A204.1 (cell line): ENCODE results near the gene WDR7.
A peak's percentile ranks its signal among the peaks of the same experiment; 100 is the strongest.

Source experiments
- FAIRE-seq: peaks from 2 replicates; lab custom pipeline; 2012; peaks lifted over from hg19 to GRCh38; lab: Jason Lieb, UNC

The WDR7 gene

GRCh38 chr18:56891116-56891515 lies 240.0 kb downstream of the WDR7 start:
- no peak for FAIRE-seq

GRCh38 chr18:56891870-56892269 lies 240.7 kb downstream of the WDR7 start:
- FAIRE-seq = no peak

- FAIRE-seq = no peak
Observed at GRCh38 chr18:56897122-56897521, 246.0 kb downstream of the WDR7 start.

DNA sequence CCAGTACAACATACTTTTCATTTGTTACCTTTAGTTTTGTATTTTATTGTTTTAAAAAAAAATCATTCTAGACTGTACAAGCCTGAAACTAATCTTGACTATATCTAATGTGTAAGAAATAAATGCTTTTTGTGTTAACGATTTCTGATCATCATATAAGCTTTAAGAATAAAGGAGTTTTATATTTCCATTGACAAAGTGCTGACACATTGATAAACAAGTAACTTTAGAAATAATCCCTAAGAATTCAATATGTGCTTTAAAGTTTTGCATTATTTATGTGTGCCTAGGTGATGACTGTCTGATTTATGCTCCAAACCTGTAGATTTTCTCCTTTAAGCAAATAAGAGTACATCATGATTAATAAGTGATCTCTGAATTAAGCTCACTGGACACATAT lies 248.5 kb downstream of the WDR7 start:
- no peak for FAIRE-seq

- FAIRE-seq = no peak
Observed at GRCh38 chr18:56900195-56901094, 249.3 kb downstream of the WDR7 start.

GRCh38 chr18:56901919-56902318 lies 250.8 kb downstream of the WDR7 start:
- no peak for FAIRE-seq

- no peak for FAIRE-seq
Observed at GRCh38 chr18:56902653-56903052, 251.5 kb downstream of the WDR7 start.

GRCh38 chr18:56903686-56904085 lies 252.5 kb downstream of the WDR7 start:
- FAIRE-seq = no peak

GRCh38 chr18:56907771-56908170 lies 256.6 kb downstream of the WDR7 start:
- no peak for FAIRE-seq

GRCh38 chr18:56910237-56910636 lies 259.1 kb downstream of the WDR7 start:
- FAIRE-seq = no peak

DNA sequence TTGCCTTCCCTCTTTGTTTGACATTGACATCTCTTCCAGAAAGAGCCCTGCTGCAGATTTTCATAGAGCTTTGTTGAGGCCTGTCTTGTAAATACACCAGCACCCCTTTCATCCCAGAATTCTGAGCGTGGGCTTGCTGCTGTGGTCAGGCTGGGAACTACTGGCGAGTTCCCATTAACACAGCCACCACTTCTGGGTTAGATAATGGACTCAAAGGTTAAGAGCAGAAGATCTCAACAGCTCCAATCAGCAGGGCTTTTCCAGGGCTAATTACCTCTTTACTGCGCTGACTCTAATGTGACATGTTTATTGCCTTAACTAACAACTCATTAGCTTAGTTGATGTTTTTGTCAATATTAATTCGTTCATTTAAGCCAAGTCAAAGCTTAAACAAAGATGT lies 259.8 kb downstream of the WDR7 start:
- no peak for FAIRE-seq

GRCh38 chr18:56913941-56914340 lies 262.8 kb downstream of the WDR7 start:
- no peak for FAIRE-seq

GRCh38 chr18:56919190-56919589 lies 268.0 kb downstream of the WDR7 start:
- no peak for FAIRE-seq

- no peak for FAIRE-seq
Observed at GRCh38 chr18:56921896-56922480, 270.8 kb downstream of the WDR7 start.

GRCh38 chr18:56926734-56927133 lies 275.6 kb downstream of the WDR7 start:
- no peak for FAIRE-seq

- FAIRE-seq = no peak
Observed at GRCh38 chr18:56927786-56928185, 276.6 kb downstream of the WDR7 start.

DNA sequence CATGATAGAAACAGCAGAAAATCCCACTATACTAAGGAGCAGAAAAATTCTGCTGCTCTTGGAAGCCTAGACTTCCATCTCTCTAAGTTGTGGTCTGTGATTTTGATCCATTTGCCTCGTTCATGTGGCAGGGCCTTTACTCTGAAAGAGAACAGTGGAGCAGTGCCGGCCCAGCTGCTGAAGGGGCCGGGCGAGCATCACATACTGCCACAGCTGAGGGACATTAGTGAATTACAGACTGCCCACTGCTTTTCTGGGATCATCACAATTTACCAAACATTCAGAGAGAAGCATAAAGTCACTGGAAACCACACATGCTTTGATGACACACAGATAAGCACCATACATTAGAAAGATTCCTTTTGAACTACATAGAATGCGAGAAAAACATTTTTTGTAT lies 278.7 kb downstream of the WDR7 start:
- FAIRE-seq = no peak

- FAIRE-seq = no peak
Observed at GRCh38 chr18:56933472-56933871, 282.3 kb downstream of the WDR7 start.

GRCh38 chr18:56934131-56934530 lies 283.0 kb downstream of the WDR7 start:
- no peak for FAIRE-seq

DNA sequence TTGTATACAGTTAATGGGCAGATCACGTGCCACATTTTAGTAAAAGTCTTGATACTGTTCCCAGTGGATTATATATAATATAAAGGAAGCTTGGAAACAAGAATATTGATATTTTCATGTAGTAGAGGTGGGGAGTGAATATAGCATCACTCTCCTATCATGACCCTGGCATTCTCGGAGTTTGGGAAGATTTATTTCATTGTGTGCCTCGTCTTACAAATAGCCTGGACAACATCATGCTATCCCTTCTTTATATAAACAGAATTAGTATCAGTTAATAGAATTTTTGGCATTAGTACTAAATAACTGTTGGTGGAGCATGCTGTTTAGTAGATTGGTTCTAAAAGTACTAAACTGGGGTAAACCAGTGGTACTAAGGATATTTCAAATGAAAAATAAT lies 283.7 kb downstream of the WDR7 start:
- FAIRE-seq = no peak

DNA sequence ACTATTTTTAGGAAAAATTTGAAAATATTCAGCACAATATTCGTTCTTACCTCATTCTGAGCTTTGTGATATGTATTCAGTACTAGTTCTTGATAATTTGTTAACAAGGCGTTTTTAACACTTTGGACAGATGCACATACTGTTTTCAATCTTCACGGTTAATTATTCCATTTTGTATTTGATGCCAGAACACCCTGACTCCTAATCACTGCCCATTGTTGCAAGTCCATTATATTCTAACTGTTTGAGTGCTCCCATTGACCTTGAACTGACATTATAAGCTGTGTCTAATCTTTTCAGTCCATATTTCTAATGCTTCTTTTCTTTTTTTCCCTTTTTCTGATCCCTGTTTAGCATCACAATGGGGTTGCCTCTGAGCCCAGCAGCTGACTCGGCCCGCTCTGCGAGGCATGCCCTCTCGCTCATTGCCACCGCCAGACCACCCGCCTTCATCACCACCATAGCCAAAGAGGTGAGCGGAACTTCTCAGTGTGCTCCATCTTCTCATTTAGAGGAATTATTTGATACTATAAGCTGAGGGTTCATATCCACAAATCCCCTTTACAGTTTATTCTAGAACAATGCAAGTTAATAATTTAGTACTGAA lies 284.4 kb downstream of the WDR7 start:
- no peak for FAIRE-seq

GRCh38 chr18:56936457-56936856 lies 285.3 kb downstream of the WDR7 start:
- FAIRE-seq = no peak

DNA sequence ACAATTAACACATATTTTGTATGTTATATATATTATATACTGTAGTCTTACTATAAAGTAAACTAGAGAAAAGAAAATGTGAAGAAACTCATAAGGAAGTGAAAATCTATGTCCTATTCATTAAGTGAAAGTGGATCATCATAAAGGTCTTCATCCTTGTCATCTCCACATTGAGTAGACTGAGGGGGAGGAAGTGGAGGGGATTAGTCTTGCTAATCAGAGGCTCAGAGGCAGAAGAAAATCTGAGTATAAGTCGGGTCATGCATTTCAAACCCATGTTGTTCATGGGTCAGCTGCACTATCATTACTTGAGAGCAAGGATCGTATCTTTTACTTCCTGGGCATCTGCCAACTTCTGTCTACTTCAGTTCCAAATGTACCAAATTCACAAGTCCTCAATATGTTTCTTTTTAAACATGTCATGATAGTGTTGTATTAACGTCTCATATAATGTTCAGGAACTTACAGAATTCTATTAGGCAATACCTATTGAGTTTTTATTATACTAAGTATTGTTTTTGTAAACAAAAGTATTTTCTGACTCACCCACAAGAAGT lies 286.8 kb downstream of the WDR7 start:
- peak; percentile 11 for FAIRE-seq
